HTR-8/SVneo (cell line): ENCODE data around the gene HUNK.
"Not testable (repeated sequence)": the region's sequence is repeated elsewhere in the genome, so short reads cannot be mapped to it uniquely, and the experiment has no call there.

Experiments
- DNase-seq: peaks from one replicate; pipeline ENCODE4 v3.0.0; 2011; ENCODE audit warnings: low spot score, mixed read lengths; ENCODE audit not compliant: insufficient read length
- FAIRE-seq: peaks from 2 replicates; lab custom pipeline; 2011; peaks lifted over from hg19 to GRCh38; lab: Jason Lieb, UNC

Gene HUNK

GRCh38 chr21:31872452-31873274 lies at the start of gene HUNK:
Gene HUNK, plus strand, starts transcription at chr21:31873020. Its CDS starts 655 bp downstream, at chr21:31873675.
- FAIRE-seq (no peak), DNase-seq (no peak)

- no peak for FAIRE-seq
- DNase-seq = no peak
Measured at GRCh38 chr21:31829736-31830472, 42.9 kb upstream of the HUNK start.

DNA sequence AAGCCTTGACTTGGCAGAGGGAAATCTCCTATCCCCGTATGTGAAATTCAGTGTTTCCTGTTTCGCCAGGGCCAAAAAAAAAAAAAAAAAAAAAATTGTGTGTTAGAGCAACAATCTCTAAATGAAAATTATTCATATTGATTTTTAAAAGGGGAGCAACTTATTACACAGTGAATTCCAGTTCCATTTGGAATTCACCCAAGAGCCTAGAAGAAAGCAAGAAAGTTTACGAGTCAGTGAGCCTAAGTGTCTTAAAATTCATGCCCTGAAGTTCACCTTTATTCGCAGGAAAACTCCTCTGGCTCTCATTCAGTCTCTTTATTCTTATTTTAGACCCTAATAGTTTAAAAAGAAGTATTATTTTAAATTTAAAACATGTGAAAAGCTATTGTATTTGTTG lies 42.1 kb upstream of the HUNK start:
- no peak for DNase-seq
- FAIRE-seq = no peak

GRCh38 chr21:31837041-31837440 lies 35.8 kb upstream of the HUNK start:
- no peak for DNase-seq
- no peak for FAIRE-seq

- no peak for DNase-seq
- FAIRE-seq = no peak
Measured at GRCh38 chr21:31837618-31838390, 35.0 kb upstream of the HUNK start.

DNA sequence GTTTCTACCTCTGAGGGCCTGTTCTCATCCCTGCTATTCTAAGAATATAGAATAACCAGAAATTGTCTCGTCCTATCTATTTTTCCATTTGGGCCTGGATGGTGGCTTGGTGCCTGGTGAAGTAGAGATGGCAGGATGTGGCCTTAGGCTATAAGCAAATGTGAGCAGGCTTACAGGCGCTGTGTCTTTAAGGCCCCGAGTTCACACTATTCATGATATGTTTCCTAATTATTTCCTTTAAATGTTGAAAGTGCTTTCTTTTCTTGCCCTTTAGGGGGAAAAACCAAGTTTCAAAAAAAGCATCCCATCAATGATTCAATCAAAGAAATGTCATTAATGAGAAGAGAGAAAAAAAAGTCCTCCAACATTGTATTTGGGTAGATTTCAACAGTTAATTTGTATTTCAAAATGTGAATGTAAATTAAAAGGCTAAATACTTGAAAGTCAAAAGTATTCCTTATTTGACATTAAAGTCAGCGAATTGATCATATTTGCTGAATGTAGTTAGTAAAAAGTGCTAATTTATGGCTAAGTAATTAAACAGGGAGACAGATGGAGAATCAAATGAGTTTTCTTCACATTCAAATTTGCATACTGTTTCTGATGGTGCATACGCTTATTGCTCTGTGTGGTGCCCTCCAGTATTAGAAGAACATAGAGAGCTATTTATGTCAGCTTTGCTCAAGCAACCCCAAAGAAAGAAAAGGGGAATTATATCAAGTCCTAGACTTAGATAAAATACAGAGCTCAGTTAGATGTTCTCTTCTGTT lies 34.0 kb upstream of the HUNK start:
- FAIRE-seq = no peak

GRCh38 chr21:31844206-31844605 lies 28.6 kb upstream of the HUNK start:
- DNase-seq (no peak), FAIRE-seq (no peak)

More for the DNA sequence above, 34.0 kb upstream of the HUNK start:
- DNase-seq = no peak

DNA sequence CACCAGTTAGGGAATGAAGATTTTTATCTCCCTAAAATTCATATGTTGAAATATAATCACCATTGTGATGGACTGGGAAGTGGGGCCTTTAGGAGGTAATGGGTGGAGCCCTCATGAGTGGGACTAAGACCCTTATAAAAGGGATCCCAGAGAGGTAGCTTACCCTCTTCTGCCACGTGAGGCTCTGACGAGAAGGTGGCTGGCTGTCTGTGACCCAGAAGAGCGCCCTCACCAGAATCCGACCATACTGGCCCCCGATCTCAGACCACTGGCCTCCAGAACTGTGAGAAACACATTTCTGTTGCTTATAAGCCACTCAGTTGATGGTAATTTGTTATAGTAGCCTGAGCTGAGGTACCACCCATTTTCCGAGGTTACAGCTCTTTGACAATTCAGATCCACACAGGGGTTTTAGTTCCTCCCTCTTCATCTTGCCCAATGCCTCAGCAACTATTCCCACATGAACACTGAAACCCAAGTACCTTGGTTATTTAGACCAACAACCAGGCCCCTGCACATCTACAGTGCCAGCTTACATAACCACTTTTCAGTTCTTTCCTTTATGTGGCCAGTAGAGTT lies 27.6 kb upstream of the HUNK start:
- DNase-seq = no peak
- no peak for FAIRE-seq

GRCh38 chr21:31846690-31847089 lies 26.1 kb upstream of the HUNK start:
- DNase-seq (no peak), FAIRE-seq (no peak)

DNA sequence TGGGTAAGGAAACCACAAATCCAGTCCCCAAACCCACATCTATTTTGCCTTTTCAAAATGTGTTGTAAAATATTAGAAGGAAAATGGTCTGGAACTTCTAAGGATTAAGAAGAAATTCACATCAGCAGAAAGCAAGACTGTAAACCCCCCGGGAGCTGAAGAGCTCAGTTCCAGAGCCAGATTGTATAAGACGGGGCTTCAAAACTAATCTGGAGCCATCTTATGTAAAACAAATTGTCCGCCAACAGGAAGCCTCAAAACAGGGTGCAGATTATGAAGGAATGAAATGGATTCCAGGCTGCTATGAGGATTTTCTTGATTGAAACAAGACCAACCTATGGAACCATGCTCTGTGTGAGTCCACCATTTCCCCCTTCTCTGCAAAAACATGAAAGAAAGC lies 25.1 kb upstream of the HUNK start:
- FAIRE-seq = no peak
- DNase-seq = no peak

DNA sequence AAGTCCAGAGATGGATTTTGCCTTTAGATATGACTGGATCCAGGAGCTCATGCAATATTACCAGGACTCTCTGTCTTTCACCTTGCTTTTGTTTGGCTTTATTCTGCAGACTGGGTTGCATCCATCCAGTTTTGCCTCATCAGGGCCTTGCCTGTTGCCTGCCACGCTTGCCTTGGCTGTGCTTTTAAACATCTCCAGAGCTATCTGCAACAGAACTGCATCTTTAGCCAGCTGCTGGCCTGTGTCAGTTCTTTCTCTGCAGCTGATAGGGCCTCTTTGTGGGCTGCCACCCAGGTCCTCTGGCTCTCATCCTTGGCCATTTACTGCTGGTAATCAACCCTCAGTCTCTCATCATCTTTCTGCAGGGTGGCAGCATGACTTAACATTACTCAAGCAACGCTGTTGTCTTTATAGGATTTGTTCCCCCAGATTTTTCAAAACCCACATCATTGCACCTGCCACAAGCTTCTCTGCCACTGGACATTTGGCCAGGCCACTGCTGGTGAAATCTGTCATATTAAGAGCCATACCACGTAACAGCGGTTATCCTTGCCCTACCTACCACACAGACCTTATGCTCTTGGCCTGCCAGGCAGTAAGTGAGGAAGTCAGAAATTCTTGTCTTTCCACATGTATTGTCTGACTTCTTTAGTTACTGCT lies 24.4 kb upstream of the HUNK start:
- no peak for FAIRE-seq
- no peak for DNase-seq

- FAIRE-seq (no peak), DNase-seq (no peak)
Measured at GRCh38 chr21:31850886-31851285, 21.9 kb upstream of the HUNK start.

GRCh38 chr21:31855180-31855579 lies 17.6 kb upstream of the HUNK start:
- DNase-seq (no peak), FAIRE-seq (no peak)

DNA sequence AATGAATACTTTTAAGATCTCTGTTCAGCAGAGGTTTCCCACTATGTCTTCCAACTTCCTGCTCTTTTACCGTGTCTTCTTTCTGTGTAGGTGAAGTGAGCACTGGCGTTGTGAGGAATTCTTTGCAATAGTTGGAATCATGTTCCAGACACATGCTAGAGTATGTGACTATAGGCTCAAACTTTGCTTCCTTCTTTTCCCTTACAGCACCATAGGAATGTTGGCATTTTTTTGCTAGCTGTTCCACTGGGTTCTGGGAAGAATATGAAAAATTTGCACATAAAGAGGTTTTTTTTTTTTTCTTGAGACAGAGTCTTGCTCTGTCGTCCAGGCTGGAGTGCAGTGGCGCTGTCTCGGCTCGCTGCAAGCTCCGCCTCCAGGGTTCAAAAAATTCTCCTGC lies 15.7 kb upstream of the HUNK start:
- DNase-seq (no peak), FAIRE-seq (no peak)

- not testable (repeated sequence) for FAIRE-seq, DNase-seq
Measured at GRCh38 chr21:31857631-31858030, 15.2 kb upstream of the HUNK start.

GRCh38 chr21:31860851-31861250 lies 12.0 kb upstream of the HUNK start:
- DNase-seq (no peak), FAIRE-seq (no peak)

DNA sequence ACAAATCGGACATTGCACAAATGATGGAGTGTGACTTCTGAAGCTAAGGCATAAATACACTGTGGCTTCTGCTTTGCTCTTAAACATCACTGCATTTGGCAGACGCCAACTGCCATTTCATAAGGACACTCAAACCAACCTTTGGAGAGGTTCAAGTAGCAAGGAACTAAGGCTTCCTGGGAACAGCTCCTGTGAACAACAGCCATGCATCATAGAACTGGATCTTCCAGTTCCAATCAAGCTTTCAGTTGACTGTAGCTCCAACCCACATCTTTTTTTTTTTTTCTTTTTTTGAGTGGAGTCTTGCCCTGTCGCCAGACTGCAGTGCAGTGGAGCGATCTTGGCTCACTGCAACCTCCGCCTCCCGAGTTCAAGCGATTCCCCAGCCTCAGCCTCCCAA lies 10.7 kb upstream of the HUNK start:
- DNase-seq = no peak
- FAIRE-seq = no peak

- DNase-seq = no peak
- no peak for FAIRE-seq
Measured at GRCh38 chr21:31865429-31865970, 7.3 kb upstream of the HUNK start.

DNA sequence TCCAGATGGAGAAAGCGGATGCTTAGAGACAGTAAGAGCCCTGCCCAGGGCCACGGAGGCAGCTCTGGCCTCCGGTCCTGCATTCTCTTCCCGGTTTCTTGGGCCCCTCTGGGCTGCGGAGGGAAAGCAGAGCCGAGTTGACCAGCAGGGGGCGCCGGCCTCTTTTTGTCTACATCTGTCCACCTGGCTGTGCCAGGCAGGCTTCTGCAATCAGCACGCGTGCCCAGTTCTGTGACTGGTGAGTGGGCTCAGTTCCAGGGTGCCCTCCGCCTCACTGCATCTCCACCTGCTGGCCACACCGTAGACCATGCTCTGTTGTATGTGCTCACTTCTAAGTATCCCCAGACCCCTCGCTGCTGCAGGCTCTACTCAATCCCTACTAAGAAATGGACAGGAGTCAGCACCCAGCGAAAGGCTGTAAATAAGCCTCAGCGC lies 6.7 kb upstream of the HUNK start:
- FAIRE-seq = no peak
- peak; percentile 59 for DNase-seq
